Vagina (tissue), 2 donors: ENCODE data around the gene ZNF771. TPM values are rescaled to one million over a fixed set of nuclear protein-coding genes. Genes with fewer than 3 reads are reported as not detected.

Experiments used
- DNase-seq, 2 donors: peaks; one replicate each; pipeline ENCODE4 v3.0.0-alpha.2; 2017; ENCODE audit errors: extremely low spot score in 2 of 2
- H3K27ac ChIP-seq: fragments of 200-600 bp; sonication (generic); one replicate; pipeline ENCODE4 v1.5.1; 2019
- H3K27me3 ChIP-seq: fragments of 200-600 bp; sonication (generic); one replicate; pipeline ENCODE4 v1.5.1; 2019
- H3K36me3 ChIP-seq, 2 donors: fragments of 200-600 bp; sonication (generic); one replicate each; pipeline ENCODE4 v1.5.1; 2017 to 2019
- H3K4me1 ChIP-seq: fragments of 200-600 bp; sonication (generic); one replicate; pipeline ENCODE4 v1.5.1; 2019
- H3K4me3 ChIP-seq, 2 donors: fragments of 200-600 bp; sonication (generic); 1 replicate in 1 of 2; 2 replicates in 1 of 2; pipeline ENCODE4 v1.5.1; 2016 to 2019
- H3K9me3 ChIP-seq: fragments of 200-600 bp; sonication (generic); one replicate; pipeline ENCODE4 v1.5.1; 2019
- POLR2A ChIP-seq, 2 donors: fragments of 450-650 bp; IDR thresholded peaks; one replicate each; pipeline ENCODE4 v1.6.1; 2017; ENCODE audit warnings: antibody characterized with exemption in 2 of 2, mild to moderate bottlenecking in 2 of 2, moderate library complexity in 2 of 2
- POLR2AphosphoS5 ChIP-seq, 2 donors: sonication (generic); formaldehyde crosslinking; IDR thresholded peaks; one replicate each; pipeline ENCODE4 v1.9.0; 2017; ENCODE audit warnings: antibody characterized with exemption in 2 of 2, mild to moderate bottlenecking in 2 of 2, low read depth in 1 of 2; ENCODE audit not compliant: insufficient read depth in 1 of 2
- intact Hi-C: fragments of 100-400 bp; cut with DNase I; formaldehyde crosslinking; loops from one replicate; pipeline ENCODE4 v1.15.1; 2023
- total RNA-seq: library from RNA; depleted of rRNA; stranded (reverse); fragments of >200 nt; gene quantifications from one replicate; pipeline ENCODE4 v1.2.3, GENCODE V29; 2016
- TF ChIP-seq, protein P1 (sequence below), 3 experiments: fragments of 450-650 bp in 2 of 3; fragments of 200-600 bp in 1 of 3; sonication (generic) in 1 of 3; IDR thresholded peaks; one replicate each; pipeline ENCODE4 v1.5.1; 2017 to 2019; ENCODE audit warnings: antibody characterized with exemption in 3 of 3, mild to moderate bottlenecking in 2 of 3, moderate library complexity in 2 of 3

The ZNF771 gene
- total RNA-seq, 1 donor from 2014 or later, result 42.7 TPM

DNA sequence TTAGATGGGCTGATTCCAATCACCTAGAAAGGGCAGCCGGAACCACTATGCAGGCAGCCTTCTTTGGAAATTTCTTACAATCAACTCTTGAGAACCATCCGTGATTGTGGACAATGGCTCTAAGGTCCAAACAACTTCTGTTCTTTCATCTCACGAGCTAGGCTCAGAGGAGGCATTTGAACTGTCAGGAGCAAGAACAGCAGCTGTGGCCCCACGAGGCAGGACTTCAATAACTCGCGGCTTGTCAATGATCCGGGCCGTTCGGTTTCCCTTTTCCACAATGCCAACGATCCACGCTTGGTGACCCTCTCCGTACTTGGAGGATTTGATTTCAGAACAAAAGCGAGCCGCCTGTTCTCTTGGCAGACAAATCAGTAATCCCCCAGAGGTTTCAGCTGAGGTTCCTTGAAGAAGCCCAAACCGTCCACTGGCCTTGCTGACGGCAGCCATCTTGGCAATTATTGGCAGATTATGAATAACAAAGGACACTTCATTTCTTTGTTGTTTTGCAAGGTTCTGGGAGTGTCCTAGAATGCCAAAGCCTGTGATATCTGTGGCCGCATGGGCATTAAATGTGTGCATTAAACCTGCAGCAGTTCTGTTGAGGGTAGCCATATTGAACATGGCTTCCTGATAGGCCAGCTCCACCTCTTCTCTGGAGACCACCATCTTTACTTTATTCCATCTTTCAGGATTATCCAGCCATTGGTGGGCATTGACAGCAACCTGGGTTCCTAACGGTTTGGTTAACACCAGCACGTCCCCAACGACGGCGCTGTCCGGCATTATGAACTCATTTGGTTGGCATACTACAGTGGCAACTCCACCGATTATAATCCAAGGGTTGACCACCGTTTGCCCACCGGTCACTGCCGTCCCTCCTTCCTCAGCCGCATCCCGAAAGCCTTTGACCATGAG, 37.1 kb downstream of the ZNF771 start:
- Histone ChIP-seq H3K9me3 (no peaks in the 10 kb centered on the region), H3K36me3 (no peaks in the 10 kb centered on the region), H3K4me1 (peaks cover 20% of the 10 kb centered on the region), H3K4me3 (peak overlapping the region; percentile 79 to 93), H3K27me3 (no peaks in the 10 kb centered on the region), H3K27ac (peak overlapping the region; percentile 85)
- TF ChIP-seq, protein P1, sequence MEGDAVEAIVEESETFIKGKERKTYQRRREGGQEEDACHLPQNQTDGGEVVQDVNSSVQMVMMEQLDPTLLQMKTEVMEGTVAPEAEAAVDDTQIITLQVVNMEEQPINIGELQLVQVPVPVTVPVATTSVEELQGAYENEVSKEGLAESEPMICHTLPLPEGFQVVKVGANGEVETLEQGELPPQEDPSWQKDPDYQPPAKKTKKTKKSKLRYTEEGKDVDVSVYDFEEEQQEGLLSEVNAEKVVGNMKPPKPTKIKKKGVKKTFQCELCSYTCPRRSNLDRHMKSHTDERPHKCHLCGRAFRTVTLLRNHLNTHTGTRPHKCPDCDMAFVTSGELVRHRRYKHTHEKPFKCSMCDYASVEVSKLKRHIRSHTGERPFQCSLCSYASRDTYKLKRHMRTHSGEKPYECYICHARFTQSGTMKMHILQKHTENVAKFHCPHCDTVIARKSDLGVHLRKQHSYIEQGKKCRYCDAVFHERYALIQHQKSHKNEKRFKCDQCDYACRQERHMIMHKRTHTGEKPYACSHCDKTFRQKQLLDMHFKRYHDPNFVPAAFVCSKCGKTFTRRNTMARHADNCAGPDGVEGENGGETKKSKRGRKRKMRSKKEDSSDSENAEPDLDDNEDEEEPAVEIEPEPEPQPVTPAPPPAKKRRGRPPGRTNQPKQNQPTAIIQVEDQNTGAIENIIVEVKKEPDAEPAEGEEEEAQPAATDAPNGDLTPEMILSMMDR (IDR thresholded peaks at IDR 0.05), result no peak
- TF ChIP-seq POLR2A (IDR thresholded peaks at IDR 0.05) (no peak), POLR2AphosphoS5 (IDR thresholded peaks at IDR 0.05; ENCODE audit: insufficient read depth in 1 of 2, low read depth in 1 of 2) (no peak)
- intact Hi-C loops, result loop anchor here (10.0 kb wide), 1 partner anchor 90 kb away; the partner anchor contains the start of gene ZNF747
- no peak for DNase-seq

DNA sequence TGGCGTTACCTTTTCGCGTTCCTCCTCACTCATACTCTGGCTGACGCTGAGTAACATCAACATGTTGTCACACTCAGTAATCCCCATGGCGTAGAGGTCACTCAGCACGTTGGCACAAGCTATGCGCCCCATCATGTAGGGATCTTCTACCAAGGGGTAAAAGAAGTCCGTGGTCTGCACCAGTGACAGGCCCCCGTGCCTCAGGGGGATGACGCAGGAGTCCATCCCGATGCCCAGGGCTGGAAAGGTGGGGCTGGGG, 37.7 kb downstream of the ZNF771 start:
- Histone ChIP-seq H3K9me3 (no peaks in the 10 kb centered on the region), H3K27ac (peak overlapping the region; percentile 85), H3K27me3 (no peaks in the 10 kb centered on the region), H3K4me3 (peak overlapping the region; percentile 79 to 93), H3K4me1 (peaks cover 20% of the 10 kb centered on the region), H3K36me3 (no peaks in the 10 kb centered on the region)
- no peak for DNase-seq
- intact Hi-C loops, result loop anchor here (10.0 kb wide), 1 partner anchor 90 kb away; the partner anchor contains the start of gene ZNF747
- TF ChIP-seq, protein P1 (IDR thresholded peaks at IDR 0.05), result no peak
- no peak for TF ChIP-seq POLR2A (IDR thresholded peaks at IDR 0.05)
- no peak for TF ChIP-seq POLR2AphosphoS5 (IDR thresholded peaks at IDR 0.05; ENCODE audit: insufficient read depth in 1 of 2, low read depth in 1 of 2)

DNA sequence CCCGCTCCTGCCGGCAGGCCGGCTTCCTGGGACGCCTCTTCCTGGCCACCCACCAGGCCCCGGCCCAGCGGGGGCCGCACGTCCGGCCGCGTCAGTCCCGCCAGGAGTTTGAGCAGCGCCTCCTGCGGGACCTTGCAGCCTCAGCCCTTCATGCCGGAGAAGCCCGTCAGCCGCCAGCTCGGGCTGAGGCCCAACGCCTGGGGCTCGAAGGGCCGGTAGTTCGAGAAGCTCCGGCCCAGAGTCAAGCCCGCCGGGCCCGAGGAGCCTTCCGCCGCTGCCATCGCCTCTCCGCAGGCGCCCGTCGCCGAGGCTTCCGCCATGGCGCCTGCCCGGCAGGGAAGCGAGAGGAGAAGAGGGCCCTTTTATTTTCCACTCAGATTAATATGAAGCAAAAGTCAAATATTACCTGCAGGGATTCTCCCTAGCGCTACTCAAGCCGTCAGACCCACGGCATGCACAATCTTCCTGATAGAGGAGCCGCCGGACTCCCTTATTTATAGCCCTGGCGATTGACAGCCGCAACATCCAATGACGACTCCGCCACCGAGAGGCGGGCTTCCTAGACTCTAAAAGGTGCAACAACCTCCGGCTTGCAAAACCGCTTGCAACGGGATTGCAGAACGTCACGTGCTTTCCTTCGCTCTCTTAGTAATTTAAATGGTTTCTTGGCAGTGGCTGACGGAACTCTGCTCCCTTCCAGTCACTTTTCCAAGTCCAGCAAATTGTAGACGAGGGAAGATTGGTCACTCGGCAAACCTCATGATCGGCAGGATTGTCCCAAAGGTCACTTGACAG, 38.2 kb downstream of the ZNF771 start, which contains the start of gene SEPHS2:
SEPHS2 (minus strand) TSS at position 467 of the 795 bp plus-strand sequence; CDS start at position 320, 147 bp downstream.
- Histone ChIP-seq H3K27ac (peak within 1 kb of the TSS; percentile 85), H3K27me3 (no peaks in the 10 kb centered on the region), H3K36me3 (no peaks in the 10 kb centered on the region), H3K4me1 (peaks cover 20% of the 10 kb centered on the region), H3K9me3 (no peaks in the 10 kb centered on the region), H3K4me3 (peak within 1 kb of the TSS; percentile 79 to 93)
- intact Hi-C loops, result loop anchor here (10.0 kb wide), 1 partner anchor 89 kb away; the partner anchor contains the start of gene ZNF747
- peak in 1 of 2 donors; percentile 98 for DNase-seq
- peak in 1 of 2 donors; percentile 84 for TF ChIP-seq POLR2A (IDR thresholded peaks at IDR 0.05)
- TF ChIP-seq, protein P1 (IDR thresholded peaks at IDR 0.05), result no peak
- TF ChIP-seq POLR2AphosphoS5 (IDR thresholded peaks at IDR 0.05; ENCODE audit: insufficient read depth in 1 of 2, low read depth in 1 of 2), result peak; percentile 95 to 98

DNA sequence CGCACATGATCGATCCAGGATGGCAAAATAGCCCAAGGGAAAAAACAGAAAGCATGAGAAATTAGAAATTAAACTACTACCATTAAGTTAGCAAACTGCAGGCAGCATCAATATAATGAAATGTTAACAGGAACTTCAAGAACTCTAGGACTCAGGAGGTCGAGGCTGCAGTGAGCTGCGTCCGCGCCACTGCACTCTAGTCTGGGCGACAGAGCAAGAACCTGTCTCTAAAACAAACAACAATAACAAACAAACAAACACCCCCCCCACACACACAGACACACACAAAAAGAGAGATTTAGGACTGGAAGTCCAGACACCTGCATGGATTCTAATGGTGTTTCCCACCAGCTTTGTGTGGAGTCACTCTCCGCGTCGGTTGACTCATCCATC, 38.8 kb downstream of the ZNF771 start:
- TF ChIP-seq POLR2A (IDR thresholded peaks at IDR 0.05), result no peak
- TF ChIP-seq POLR2AphosphoS5 (IDR thresholded peaks at IDR 0.05; ENCODE audit: insufficient read depth in 1 of 2, low read depth in 1 of 2), result no peak
- TF ChIP-seq, protein P1 (IDR thresholded peaks at IDR 0.05), result no peak
- no peak for DNase-seq
- Histone ChIP-seq H3K27ac (peak overlapping the region; percentile 85), H3K27me3 (no peaks in the 10 kb centered on the region), H3K36me3 (no peaks in the 10 kb centered on the region), H3K4me1 (peaks cover 20% of the 10 kb centered on the region), H3K4me3 (peak overlapping the region; percentile 79 to 93), H3K9me3 (no peaks in the 10 kb centered on the region)
- intact Hi-C loops, result loop anchor here (10.0 kb wide), 1 partner anchor 89 kb away; the partner anchor contains the start of gene ZNF747
